Liver (tissue), 9 donors: ENCODE measurements around the gene IL17RD. TPM values are rescaled to one million over a fixed set of nuclear protein-coding genes. Genes with fewer than 3 reads are reported as not detected.

Experiments used
- DNase-seq: peaks from one replicate; pipeline ENCODE4 v3.0.0-alpha.2; 2017; ENCODE audit warnings: low spot score
- H3K27ac ChIP-seq, 2 donors: one replicate each; pipeline ENCODE4 v1.7.0; 2013; ENCODE audit warnings: inconsistent platforms in 2 of 2, low read length in 2 of 2, control low read depth in 1 of 2, low read depth in 1 of 2, mild to moderate bottlenecking in 1 of 2
- H3K27me3 ChIP-seq, 4 donors: one replicate each; pipeline versions ENCODE4 v1.6.1 to v1.7.0; 2013; ENCODE audit warnings: low read length in 3 of 4, inconsistent platforms in 1 of 4, mild to moderate bottlenecking in 1 of 4, moderate library complexity in 1 of 4; ENCODE audit not compliant: control insufficient read depth in 4 of 4, insufficient read depth in 4 of 4
- H3K36me3 ChIP-seq, 4 donors: one replicate each; pipeline versions ENCODE4 v1.6.1 to v1.7.0; 2013; ENCODE audit warnings: low read length in 3 of 4, mild to moderate bottlenecking in 3 of 4, low read depth in 1 of 4, moderate library complexity in 1 of 4; ENCODE audit not compliant: control insufficient read depth in 4 of 4, insufficient read depth in 3 of 4
- H3K4me1 ChIP-seq, 4 donors: one replicate each; pipeline versions ENCODE4 v1.6.1 to v1.7.0; 2013; ENCODE audit warnings: low read length in 3 of 4, mild to moderate bottlenecking in 3 of 4, moderate library complexity in 1 of 4; ENCODE audit not compliant: control insufficient read depth in 4 of 4, insufficient read depth in 4 of 4
- H3K4me3 ChIP-seq, 3 donors: one replicate each; pipeline versions ENCODE4 v1.6.1 to v1.7.0; 2013; ENCODE audit warnings: low read length in 3 of 3, control low read depth in 1 of 3, low read depth in 1 of 3, mild to moderate bottlenecking in 1 of 3
- H3K9ac ChIP-seq, 2 donors: one replicate each; pipeline ENCODE4 v1.7.0; 2013; ENCODE audit warnings: low read length in 2 of 2, mild to moderate bottlenecking in 2 of 2, moderate library complexity in 2 of 2, control low read depth in 1 of 2, low read depth in 1 of 2
- H3K9me3 ChIP-seq, 4 donors: one replicate each; pipeline versions ENCODE4 v1.6.1 to v1.7.0; 2013; ENCODE audit warnings: low read length in 3 of 4; ENCODE audit not compliant: control insufficient read depth in 4 of 4
- EGR1 ChIP-seq, 2 donors: IDR thresholded peaks; 2 replicates each; pipeline ENCODE4 v1.6.1; 2016 to 2018; ENCODE audit warnings: antibody characterized with exemption in 2 of 2, low read depth in 2 of 2
- FOXA2 ChIP-seq: IDR thresholded peaks from 2 replicates; pipeline ENCODE4 v1.6.1; 2016; ENCODE audit warnings: antibody characterized with exemption
- GABPA ChIP-seq, 2 donors: IDR thresholded peaks in 1 of 2; conservative IDR thresholded peaks in 1 of 2; 2 replicates each; pipeline ENCODE4 v1.6.1; 2016; ENCODE audit warnings: antibody characterized with exemption in 2 of 2, mild to moderate bottlenecking in 1 of 2, moderate library complexity in 1 of 2
- HNF4A ChIP-seq, 2 donors: conservative IDR thresholded peaks; 2 replicates each; pipeline ENCODE4 v1.6.1; 2016; ENCODE audit warnings: antibody characterized with exemption in 2 of 2, mild to moderate bottlenecking in 2 of 2
- HNF4G ChIP-seq: IDR thresholded peaks from 2 replicates; pipeline ENCODE4 v1.6.1; 2016; ENCODE audit warnings: antibody characterized with exemption
- JUND ChIP-seq, 2 donors: IDR thresholded peaks; 2 replicates each; pipeline ENCODE4 v1.6.1; 2016; ENCODE audit warnings: antibody characterized with exemption in 2 of 2
- NR2F2 ChIP-seq: IDR thresholded peaks from 2 replicates; pipeline ENCODE4 v1.6.1; 2016; ENCODE audit warnings: antibody characterized with exemption
- RAD21 ChIP-seq, 2 donors: IDR thresholded peaks; 2 replicates each; pipeline ENCODE4 v1.6.1; 2016; ENCODE audit warnings: antibody characterized with exemption in 2 of 2, mild to moderate bottlenecking in 2 of 2
- REST ChIP-seq: IDR thresholded peaks from 2 replicates; pipeline ENCODE4 v1.6.1; 2016; ENCODE audit warnings: antibody characterized with exemption, mild to moderate bottlenecking
- RXRA ChIP-seq, 2 donors: IDR thresholded peaks; 2 replicates each; pipeline ENCODE4 v1.6.1; 2017 to 2018; ENCODE audit warnings: antibody characterized with exemption in 2 of 2, mild to moderate bottlenecking in 1 of 2
- SP1 ChIP-seq: IDR thresholded peaks from 2 replicates; pipeline ENCODE4 v1.6.1; 2018; ENCODE audit warnings: antibody characterized with exemption, mild to moderate bottlenecking
- YY1 ChIP-seq: IDR thresholded peaks from 2 replicates; pipeline ENCODE4 v1.6.1; 2016; ENCODE audit warnings: antibody characterized with exemption, mild to moderate bottlenecking
- ZBTB33 ChIP-seq: IDR thresholded peaks from 2 replicates; pipeline ENCODE4 v1.6.1; 2016; ENCODE audit warnings: antibody characterized with exemption
- WGBS: extraction: QIAGEN DNeasy Blood & Tissue Kit; methylation state at CpG from one replicate; pipeline ENCODE4 v1.1.7; 2013; 5-methylcytosine and 5-hydroxymethylcytosine counted together
- polyA plus RNA-seq, 2 donors: library from polyadenylated mRNA; stranded (reverse) in 1 of 2; unstranded in 1 of 2; fragments of 200-250 nt in 1 of 2; fragments of >200 nt in 1 of 2; fragmentation: Nextera tagmentation in 1 of 2; extraction: Ambion mirVana in 1 of 2; gene quantifications; one replicate each; pipeline versions ENCODE4 v1.2.1 to v1.2.3, GENCODE V29; 2013 to 2015
- total RNA-seq, 2 donors: library from RNA; depleted of rRNA; stranded (reverse); fragments of >200 nt; gene quantifications; one replicate each; pipeline ENCODE4 v1.2.3, GENCODE V29; 2014
- donor health status: healthy.
- donor health status: healthy.
- donor health status: healthy.
- donor health status: healthy.
- donor health status: healthy.

The IL17RD gene
- total and polyA plus RNA-seq, 4 donors: 0.09 to 0.67 (median 0.32) TPM

- TF ChIP-seq REST (no peak), YY1 (no peak), RXRA (IDR thresholded peaks at IDR 0.05) (no peak), GABPA (IDR thresholded peaks at IDR 0.05 in 1 of 2, conservative IDR thresholded peaks at IDR 0.05 in 1 of 2) (no peak)
Observed at GRCh38 chr3:57074135-57074534, 91.0 kb downstream of the IL17RD start (continued).

GRCh38 chr3:57073628-57074027 is 91.5 kb downstream of the IL17RD start:
- no peak overlapping the region for H3K27ac ChIP-seq
- DNase-seq: no peak
- no peak overlapping the region for H3K9ac ChIP-seq
- 94% methylated on average over 3 of the region's 3 CpGs for WGBS
- peaks cover 3 to 7% (median 6%) of the 10 kb centered on the region in 4 donors for H3K4me1 ChIP-seq
- H3K4me3 ChIP-seq: no peak overlapping the region
- no peaks in the 10 kb centered on the region for H3K36me3 ChIP-seq
- TF ChIP-seq ZBTB33 (no peak), HNF4G (no peak), FOXA2 (no peak), SP1 (no peak), NR2F2 (no peak), GABPA (IDR thresholded peaks at IDR 0.05 in 1 of 2, conservative IDR thresholded peaks at IDR 0.05 in 1 of 2) (no peak), REST (no peak), JUND (IDR thresholded peaks at IDR 0.05) (no peak), HNF4A (conservative IDR thresholded peaks at IDR 0.05) (no peak), RAD21 (IDR thresholded peaks at IDR 0.05) (no peak)
- peaks cover 0 to 10% (median 2%) of the 10 kb centered on the region in 4 donors for H3K27me3 ChIP-seq
- no peaks in the 10 kb centered on the region for H3K9me3 ChIP-seq

- 84% methylated on average over 6 of the region's 6 CpGs for WGBS
- Histone ChIP-seq H3K9ac (no peak overlapping the region), H3K27me3 (no peaks in the 10 kb centered on the region), H3K4me1 (no peaks in the 10 kb centered on the region), H3K36me3 (no peaks in the 10 kb centered on the region), H3K27ac (no peak overlapping the region), H3K4me3 (no peak overlapping the region), H3K9me3 (no peaks in the 10 kb centered on the region)
- no peak for DNase-seq
- TF ChIP-seq NR2F2 (no peak), SP1 (no peak), JUND (IDR thresholded peaks at IDR 0.05) (no peak), EGR1 (IDR thresholded peaks at IDR 0.05; ENCODE audit: low read depth in 2 of 2) (no peak), RXRA (IDR thresholded peaks at IDR 0.05) (no peak), FOXA2 (no peak)
Observed at GRCh38 chr3:57069503-57069902, 95.7 kb downstream of the IL17RD start.
